ENCODE results near the gene WWOX. TPM values are rescaled to one million over a fixed set of nuclear protein-coding genes. Genes with fewer than 3 reads are reported as not detected.

WWOX gene
- polyA plus RNA-seq, 1 donor from 2014 or later, result 25.6 TPM

- H3K27me3 ChIP-seq (ENCODE audit: insufficient read depth, low read depth, low read length), result no peaks in the 10 kb centered on the region
- H3K9ac ChIP-seq (ENCODE audit: low read length), result no peak overlapping the region
- H3K9me2 ChIP-seq (ENCODE audit: insufficient read depth, low read length), result no peaks in the 10 kb centered on the region
- H3K27ac ChIP-seq (ENCODE audit: low read length), result no peak overlapping the region
- no peaks in the 10 kb centered on the region for H3K79me2 ChIP-seq (replicated peaks; ENCODE audit: insufficient read depth, low read length)
- no peaks in the 10 kb centered on the region for H3F3A ChIP-seq (ENCODE audit: insufficient read depth, low read length, poor library complexity, severe bottlenecking)
- H3K9me3 ChIP-seq (ENCODE audit: low read length), result no peaks in the 10 kb centered on the region
- no peaks in the 10 kb centered on the region for H4K20me1 ChIP-seq (ENCODE audit: insufficient read depth)
- TF ChIP-seq EZH2 (IDR thresholded peaks at IDR 0.05; ENCODE audit: borderline replicate concordance, insufficient read depth, low read length, poor library complexity, severe bottlenecking) (no peak), RAD21 (conservative IDR thresholded peaks at IDR 0.05) (no peak), TAF1 (IDR thresholded peaks at IDR 0.05; ENCODE audit: low read depth) (no peak), MXI1 (conservative IDR thresholded peaks at IDR 0.05; ENCODE audit: poor library complexity, severe bottlenecking) (no peak), CTCF (IDR thresholded peaks at IDR 0.05; ENCODE audit: poor library complexity, severe bottlenecking) (no peak), EP300 (conservative IDR thresholded peaks at IDR 0.05; ENCODE audit: poor library complexity, severe bottlenecking) (no peak), SMC3 (conservative IDR thresholded peaks at IDR 0.05; ENCODE audit: poor library complexity) (no peak), POLR2AphosphoS5 (IDR thresholded peaks at IDR 0.05) (no peak), REST (IDR thresholded peaks at IDR 0.05; ENCODE audit: borderline replicate concordance) (no peak)
- H3K36me3 ChIP-seq (ENCODE audit: insufficient read depth, low read length), result no peaks in the 10 kb centered on the region
- H3K4me2 ChIP-seq (ENCODE audit: low read length), result no peak overlapping the region
- H2AFZ ChIP-seq (ENCODE audit: low read depth, low read length), result no peak overlapping the region
- no peak overlapping the region for H3K4me3 ChIP-seq (ENCODE audit: low read length)
These were observed 50.8 kb downstream of the WWOX start for GRCh38 chr16:78150233-78150632.

GRCh38 chr16:78154729-78155461, 55.4 kb downstream of the WWOX start:
- H2AFZ ChIP-seq (ENCODE audit: low read depth, low read length), result no peak overlapping the region
- no peaks in the 10 kb centered on the region for H3K36me3 ChIP-seq (ENCODE audit: insufficient read depth, low read length)
- no peaks in the 10 kb centered on the region for H3F3A ChIP-seq (ENCODE audit: insufficient read depth, low read length, poor library complexity, severe bottlenecking)
- H3K79me2 ChIP-seq (replicated peaks; ENCODE audit: insufficient read depth, low read length), result no peaks in the 10 kb centered on the region
- H3K4me3 ChIP-seq (ENCODE audit: low read length), result no peak overlapping the region
- H3K27ac ChIP-seq (ENCODE audit: low read length), result no peak overlapping the region
- no peak overlapping the region for H3K4me2 ChIP-seq (ENCODE audit: low read length)
- H3K9me2 ChIP-seq (ENCODE audit: insufficient read depth, low read length), result no peaks in the 10 kb centered on the region
- no peak for TF ChIP-seq EP300 (conservative IDR thresholded peaks at IDR 0.05; ENCODE audit: poor library complexity, severe bottlenecking)
- no peak for TF ChIP-seq SMC3 (conservative IDR thresholded peaks at IDR 0.05; ENCODE audit: poor library complexity)
- no peak for TF ChIP-seq MXI1 (conservative IDR thresholded peaks at IDR 0.05; ENCODE audit: poor library complexity, severe bottlenecking)
- no peak for TF ChIP-seq EZH2 (IDR thresholded peaks at IDR 0.05; ENCODE audit: borderline replicate concordance, insufficient read depth, low read length, poor library complexity, severe bottlenecking)
- no peak for TF ChIP-seq RAD21 (conservative IDR thresholded peaks at IDR 0.05)
- TF ChIP-seq REST (IDR thresholded peaks at IDR 0.05; ENCODE audit: borderline replicate concordance), result no peak
- no peak for TF ChIP-seq CTCF (IDR thresholded peaks at IDR 0.05; ENCODE audit: poor library complexity, severe bottlenecking)
- no peak for TF ChIP-seq TAF1 (IDR thresholded peaks at IDR 0.05; ENCODE audit: low read depth)
- TF ChIP-seq POLR2AphosphoS5 (IDR thresholded peaks at IDR 0.05), result no peak
- H3K27me3 ChIP-seq (ENCODE audit: insufficient read depth, low read depth, low read length), result no peaks in the 10 kb centered on the region
- H3K9me3 ChIP-seq (ENCODE audit: low read length), result no peaks in the 10 kb centered on the region
- H4K20me1 ChIP-seq (ENCODE audit: insufficient read depth), result no peaks in the 10 kb centered on the region
- no peak overlapping the region for H3K9ac ChIP-seq (ENCODE audit: low read length)

Measured in neural cell (in vitro differentiated cells).